Measurements from ENCODE around the gene PRPF19. TPM values are rescaled to one million over a fixed set of nuclear protein-coding genes. Genes with fewer than 3 reads are reported as not detected.

PRPF19 gene
- polyA plus RNA-seq, 1 of the 3 experiments (the other 2 are of a cell fraction) = 58.9 TPM

DNA sequence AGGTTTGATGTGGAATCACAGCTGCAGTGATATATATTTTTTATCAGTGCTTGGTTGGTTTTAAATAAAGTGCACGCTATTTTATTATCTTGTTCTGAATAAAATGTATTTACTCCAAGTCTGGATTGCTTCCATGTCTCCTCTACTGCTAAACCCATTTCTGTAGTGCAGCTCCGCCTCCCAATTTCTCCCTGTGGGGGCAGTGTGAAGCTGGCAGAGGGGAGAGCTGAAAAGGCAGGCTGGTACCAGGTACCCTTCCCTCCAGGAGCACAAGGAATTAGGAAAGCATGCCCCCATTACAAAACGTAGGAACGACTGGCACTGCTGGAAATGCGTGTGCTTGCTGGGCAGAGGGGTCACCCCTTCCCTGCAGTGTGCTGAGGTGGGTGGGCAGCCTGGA lies 16.9 kb upstream of the PRPF19 start:
- no peak for TF ChIP-seq TAF1 (IDR thresholded peaks at IDR 0.05; ENCODE audit: borderline replicate concordance, low read depth, low read length)
- Histone ChIP-seq H3K4me2 (no peak overlapping the region), H3F3A (replicated peaks; ENCODE audit: insufficient read depth) (no peaks in the 10 kb centered on the region), H2AFZ (ENCODE audit: low read depth) (no peak overlapping the region), H3K36me3 (replicated peaks in 1 of 2; ENCODE audit: control insufficient read depth in 1 of 2, insufficient read depth in 2 of 2, low read length in 1 of 2) (peaks cover 6 to 34% of the 10 kb centered on the region in 2 experiments), H4K20me1 (ENCODE audit: insufficient read depth) (no peaks in the 10 kb centered on the region), H3K4me1 (ENCODE audit: control insufficient read depth in 1 of 2, insufficient read depth in 2 of 2, low read depth in 1 of 2, low read length in 1 of 2) (peaks cover 7 to 28% of the 10 kb centered on the region in 2 experiments; a peak in 3 of 4 replicates), H3K9ac (no peak overlapping the region), H3K9me2 (no peaks in the 10 kb centered on the region), H3K4me3 (ENCODE audit: low read depth in 2 of 2, low read length in 1 of 2) (no peak overlapping the region), H3K9me3 (no peaks in the 10 kb centered on the region), H3K27ac (ENCODE audit: low read depth in 2 of 2, low read length in 1 of 2) (no peak overlapping the region; a peak in 1 of 4 replicates), H3K27me3 (ENCODE audit: insufficient read depth) (no peaks in the 10 kb centered on the region), H3K79me2 (ENCODE audit: insufficient read depth) (peaks cover 12% of the 10 kb centered on the region)
- ChIA-PET CTCF (interaction anchor here (1.0 to 5.8 kb wide), 7 partner anchors 8 to 206 kb away, joined by 3 to 21 read pairs (median 5); no protein-coding TSS in a partner anchor), POLR2A (interaction anchor here (1.7 kb wide), 1 partner anchor 9 kb away, joined by 5 read pairs; the partner anchor contains the start of gene TMEM109)
- peak; percentile 37 for DNase-seq
- WGBS (ENCODE audit: low lambda C conversion rate) = 98% methylated on average over 2 of the region's 5 CpGs

DNA sequence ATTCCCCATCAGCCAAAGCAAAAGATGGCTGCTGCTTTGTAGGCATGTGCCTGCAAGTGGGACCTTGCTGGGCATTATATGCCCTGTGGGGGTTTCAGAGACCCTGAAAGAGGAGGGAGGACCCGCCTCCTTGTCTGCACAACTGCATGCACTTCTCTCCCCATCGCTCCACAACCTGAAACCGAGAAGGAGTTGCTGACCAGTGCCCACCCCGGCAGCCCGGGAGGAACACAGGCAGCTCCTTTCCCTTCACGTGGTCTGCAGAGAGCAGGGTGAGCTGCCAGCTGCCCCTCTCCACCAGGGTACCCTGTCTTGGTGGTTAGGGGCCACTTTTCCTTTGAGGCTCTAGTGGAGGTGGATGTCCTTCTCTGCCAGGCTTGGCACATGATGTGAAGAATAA lies 16.5 kb upstream of the PRPF19 start:
- POLR2A ChIA-PET = interaction anchor here (1.7 kb wide), 1 partner anchor 9 kb away, joined by 5 read pairs; the partner anchor contains the start of gene TMEM109
- CTCF ChIA-PET = interaction anchor here (1.2 to 5.8 kb wide), 4 partner anchors 24 to 206 kb away, joined by 3 to 21 read pairs (median 6); no protein-coding TSS in a partner anchor
- H3F3A ChIP-seq (replicated peaks; ENCODE audit: insufficient read depth) = no peaks in the 10 kb centered on the region
- H2AFZ ChIP-seq (ENCODE audit: low read depth) = no peak overlapping the region
- no peaks in the 10 kb centered on the region for H3K9me3 ChIP-seq
- H3K36me3 ChIP-seq (replicated peaks in 1 of 2; ENCODE audit: control insufficient read depth in 1 of 2, insufficient read depth in 2 of 2, low read length in 1 of 2) = peaks cover 6 to 30% of the 10 kb centered on the region in 2 experiments
- no peak for DNase-seq
- H3K27me3 ChIP-seq (ENCODE audit: insufficient read depth) = no peaks in the 10 kb centered on the region
- TF ChIP-seq TAF1 (IDR thresholded peaks at IDR 0.05; ENCODE audit: borderline replicate concordance, low read depth, low read length) (no peak), FOXM1 (IDR thresholded peaks at IDR 0.05; ENCODE audit: low read depth) (no peak), SMC3 (IDR thresholded peaks at IDR 0.05; ENCODE audit: low read depth, low read length) (no peak), SIN3A (IDR thresholded peaks at IDR 0.05; ENCODE audit: borderline replicate concordance, low read depth, low read length) (no peak), ELF1 (IDR thresholded peaks at IDR 0.05) (no peak), RXRA (IDR thresholded peaks at IDR 0.05; ENCODE audit: borderline replicate concordance, low read depth) (no peak), YY1 (IDR thresholded peaks at IDR 0.05; ENCODE audit: low read depth) (no peak)
- TF ChIP-seq, protein P1, sequence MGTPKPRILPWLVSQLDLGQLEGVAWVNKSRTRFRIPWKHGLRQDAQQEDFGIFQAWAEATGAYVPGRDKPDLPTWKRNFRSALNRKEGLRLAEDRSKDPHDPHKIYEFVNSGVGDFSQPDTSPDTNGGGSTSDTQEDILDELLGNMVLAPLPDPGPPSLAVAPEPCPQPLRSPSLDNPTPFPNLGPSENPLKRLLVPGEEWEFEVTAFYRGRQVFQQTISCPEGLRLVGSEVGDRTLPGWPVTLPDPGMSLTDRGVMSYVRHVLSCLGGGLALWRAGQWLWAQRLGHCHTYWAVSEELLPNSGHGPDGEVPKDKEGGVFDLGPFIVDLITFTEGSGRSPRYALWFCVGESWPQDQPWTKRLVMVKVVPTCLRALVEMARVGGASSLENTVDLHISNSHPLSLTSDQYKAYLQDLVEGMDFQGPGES (IDR thresholded peaks at IDR 0.05; ENCODE audit: low read depth, low read length) = no peak
- TF ChIP-seq, protein P2, sequence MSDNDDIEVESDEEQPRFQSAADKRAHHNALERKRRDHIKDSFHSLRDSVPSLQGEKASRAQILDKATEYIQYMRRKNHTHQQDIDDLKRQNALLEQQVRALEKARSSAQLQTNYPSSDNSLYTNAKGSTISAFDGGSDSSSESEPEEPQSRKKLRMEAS (IDR thresholded peaks at IDR 0.05; ENCODE audit: low read depth) = no peak
- TF ChIP-seq, protein P3, sequence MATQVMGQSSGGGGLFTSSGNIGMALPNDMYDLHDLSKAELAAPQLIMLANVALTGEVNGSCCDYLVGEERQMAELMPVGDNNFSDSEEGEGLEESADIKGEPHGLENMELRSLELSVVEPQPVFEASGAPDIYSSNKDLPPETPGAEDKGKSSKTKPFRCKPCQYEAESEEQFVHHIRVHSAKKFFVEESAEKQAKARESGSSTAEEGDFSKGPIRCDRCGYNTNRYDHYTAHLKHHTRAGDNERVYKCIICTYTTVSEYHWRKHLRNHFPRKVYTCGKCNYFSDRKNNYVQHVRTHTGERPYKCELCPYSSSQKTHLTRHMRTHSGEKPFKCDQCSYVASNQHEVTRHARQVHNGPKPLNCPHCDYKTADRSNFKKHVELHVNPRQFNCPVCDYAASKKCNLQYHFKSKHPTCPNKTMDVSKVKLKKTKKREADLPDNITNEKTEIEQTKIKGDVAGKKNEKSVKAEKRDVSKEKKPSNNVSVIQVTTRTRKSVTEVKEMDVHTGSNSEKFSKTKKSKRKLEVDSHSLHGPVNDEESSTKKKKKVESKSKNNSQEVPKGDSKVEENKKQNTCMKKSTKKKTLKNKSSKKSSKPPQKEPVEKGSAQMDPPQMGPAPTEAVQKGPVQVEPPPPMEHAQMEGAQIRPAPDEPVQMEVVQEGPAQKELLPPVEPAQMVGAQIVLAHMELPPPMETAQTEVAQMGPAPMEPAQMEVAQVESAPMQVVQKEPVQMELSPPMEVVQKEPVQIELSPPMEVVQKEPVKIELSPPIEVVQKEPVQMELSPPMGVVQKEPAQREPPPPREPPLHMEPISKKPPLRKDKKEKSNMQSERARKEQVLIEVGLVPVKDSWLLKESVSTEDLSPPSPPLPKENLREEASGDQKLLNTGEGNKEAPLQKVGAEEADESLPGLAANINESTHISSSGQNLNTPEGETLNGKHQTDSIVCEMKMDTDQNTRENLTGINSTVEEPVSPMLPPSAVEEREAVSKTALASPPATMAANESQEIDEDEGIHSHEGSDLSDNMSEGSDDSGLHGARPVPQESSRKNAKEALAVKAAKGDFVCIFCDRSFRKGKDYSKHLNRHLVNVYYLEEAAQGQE (IDR thresholded peaks at IDR 0.05; ENCODE audit: low read depth, low read length) = no peak
- WGBS (ENCODE audit: low lambda C conversion rate) = 82% methylated on average over 6 of the region's 6 CpGs
- H3K4me1 ChIP-seq (ENCODE audit: control insufficient read depth in 1 of 2, insufficient read depth in 2 of 2, low read depth in 1 of 2, low read length in 1 of 2) = peaks cover 7 to 28% of the 10 kb centered on the region in 2 experiments; a peak in 3 of 4 replicates
- no peak overlapping the region for H3K4me2 ChIP-seq
- peaks cover 17% of the 10 kb centered on the region for H3K79me2 ChIP-seq (ENCODE audit: insufficient read depth)
- no peak overlapping the region for H3K9ac ChIP-seq
- H3K4me3 ChIP-seq (ENCODE audit: low read depth in 2 of 2, low read length in 1 of 2) = no peak overlapping the region
- no peaks in the 10 kb centered on the region for H3K9me2 ChIP-seq
- no peak overlapping the region for H3K27ac ChIP-seq (ENCODE audit: low read depth in 2 of 2, low read length in 1 of 2)
- H4K20me1 ChIP-seq (ENCODE audit: insufficient read depth) = no peaks in the 10 kb centered on the region
